ENCODE results near the gene TMA7B.

GRCh38 chr22:39984746-39985145 is 24.5 kb downstream of the TMA7B start:
- TF ChIP-seq CTCF (IDR thresholded peaks at IDR 0.05) (no peak), EZH2phosphoT487 (IDR thresholded peaks at IDR 0.05) (no peak), EZH2 (IDR thresholded peaks at IDR 0.05) (no peak)
